ENCODE measurements around the gene MSH6. TPM values are rescaled to one million over a fixed set of nuclear protein-coding genes. Genes with fewer than 3 reads are reported as not detected.

MSH6 gene
- polyA plus RNA-seq, 1 donor (not counting 4 experiments of a cell fraction or from before 2014, with no cell fraction given), result 35.4 TPM

Small RNAs within 50 kb of the gene (small RNA-seq; reads per million reads assigned to genes)
- gene RF00026 (ENCODE audit: insufficient read length in 3 of 3, low read depth in 3 of 3, low replicate concordance in 1 of 3) (0 reads per million in 3 experiments), gene RPL36AP15 (ENCODE audit: insufficient read length in 3 of 3, low read depth in 3 of 3, low replicate concordance in 1 of 3) (0 reads per million in 3 experiments)

Other genes with a start within 250 kb of the MSH6 start
- 0.01 TPM in 1 of 3 replicates, not detected in the others for gene KCNK12, start 212.2 kb upstream of the MSH6 start, polyA plus RNA-seq
- gene FBXO11, start 123.4 kb downstream of the MSH6 start, polyA plus RNA-seq, result 24.7 to 45.5 TPM (median 32.6 TPM) in 3 replicates